Osteoblast (primary cell): ENCODE measurements around the gene CNTNAP5. TPM values are rescaled to one million over a fixed set of nuclear protein-coding genes. Genes with fewer than 3 reads are reported as not detected.

Experiments
- DNase-seq: peaks from one replicate; pipeline ENCODE4 v3.0.0; 2011; ENCODE audit warnings: low spot score, mixed read lengths; ENCODE audit not compliant: insufficient read length; ENCODE audit errors: missing footprints
- H2AFZ ChIP-seq: 2 replicates; pipeline ENCODE4 v1.6.0; 2011; ENCODE audit warnings: mild to moderate bottlenecking, low read length
- H3K27ac ChIP-seq: 2 replicates; pipeline ENCODE4 v1.5.1; 2011; ENCODE audit warnings: mild to moderate bottlenecking, low read depth, low read length, moderate library complexity
- H3K27me3 ChIP-seq: 2 replicates; pipeline ENCODE4 v1.6.0; 2012; ENCODE audit warnings: mild to moderate bottlenecking, control low read depth, inconsistent platforms, low read length, moderate library complexity; ENCODE audit not compliant: insufficient read depth
- H3K36me3 ChIP-seq: 2 replicates; pipeline ENCODE4 v1.5.1; 2011; ENCODE audit warnings: mild to moderate bottlenecking, low read length, control low read depth, moderate library complexity; ENCODE audit not compliant: insufficient read depth
- H3K4me1 ChIP-seq: 2 replicates; pipeline ENCODE4 v1.5.1; 2011; ENCODE audit warnings: mild to moderate bottlenecking, low read length, control low read depth, moderate library complexity; ENCODE audit not compliant: insufficient read depth
- H3K4me2 ChIP-seq: 2 replicates; pipeline ENCODE4 v1.6.0; 2011; ENCODE audit warnings: mild to moderate bottlenecking, low read length; ENCODE audit not compliant: insufficient read depth
- H3K4me3 ChIP-seq: fragments of 200-600 bp; sonication (generic); 3 replicates; pipeline ENCODE4 v1.5.1; 2012; ENCODE audit warnings: mild to moderate bottlenecking, low read length, inconsistent platforms; ENCODE audit not compliant: insufficient read depth
- H3K79me2 ChIP-seq: 2 replicates; pipeline ENCODE4 v1.6.0; 2012; ENCODE audit warnings: mild to moderate bottlenecking, low read length, control low read depth, inconsistent platforms; ENCODE audit not compliant: insufficient read depth
- H3K9me3 ChIP-seq: 2 replicates; pipeline ENCODE4 v1.5.1; 2011; ENCODE audit warnings: low read depth, low read length, control low read depth
- H4K20me1 ChIP-seq: 2 replicates; pipeline ENCODE4 v1.6.0; 2012; ENCODE audit warnings: mild to moderate bottlenecking, low read length, control low read depth; ENCODE audit not compliant: insufficient read depth
- CTCF ChIP-seq: IDR thresholded peaks from 2 replicates; pipeline ENCODE4 v1.5.1; 2011; ENCODE audit warnings: mild to moderate bottlenecking, low read depth, low read length, moderate library complexity; ENCODE audit errors: extremely low read depth
- total RNA-seq: library from RNA; depleted of rRNA; stranded (reverse); fragments of >200 nt; gene quantifications from 2 replicates; pipeline ENCODE4 v1.2.3, GENCODE V29; 2012

CNTNAP5 gene
- total RNA-seq, 1 donor: not detected

DNA sequence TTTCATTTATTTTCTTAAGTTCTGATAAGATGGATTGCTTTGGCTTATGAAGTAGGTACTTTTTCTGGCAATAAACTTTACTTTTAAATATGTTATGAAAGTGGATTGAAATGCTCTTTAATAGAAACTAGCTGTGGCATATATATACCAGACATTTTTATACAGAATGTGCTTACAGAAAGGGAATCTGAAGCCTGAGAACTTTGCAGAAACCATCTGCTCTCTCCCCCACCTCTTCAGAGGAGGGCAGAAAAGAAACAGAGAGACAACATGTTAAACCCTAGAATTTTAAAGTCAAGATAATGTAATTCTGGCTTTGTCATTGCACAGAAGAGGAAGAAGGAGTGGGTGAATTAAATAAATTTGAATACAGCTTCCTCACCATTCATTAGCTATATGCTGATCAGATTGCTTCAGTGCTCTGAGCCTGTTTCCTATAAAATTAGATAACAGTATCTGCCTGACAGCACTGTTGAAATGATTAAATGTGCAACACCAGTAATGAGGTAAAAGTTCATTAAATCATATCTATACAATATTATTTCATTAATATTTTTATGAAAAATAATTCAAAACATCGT is 247.3 kb downstream of the CNTNAP5 start:
- no peak overlapping the region for H3K4me3 ChIP-seq
- H3K4me2 ChIP-seq: no peak overlapping the region
- H3K27ac ChIP-seq: no peak overlapping the region
- H3K4me1 ChIP-seq: no peaks in the 10 kb centered on the region
- no peaks in the 10 kb centered on the region for H3K36me3 ChIP-seq
- H3K9me3 ChIP-seq: no peaks in the 10 kb centered on the region
- DNase-seq: no peak
- no peaks in the 10 kb centered on the region for H4K20me1 ChIP-seq
- TF ChIP-seq CTCF: no peak
- no peaks in the 10 kb centered on the region for H3K79me2 ChIP-seq
- H3K27me3 ChIP-seq: no peaks in the 10 kb centered on the region
- no peak overlapping the region for H2AFZ ChIP-seq

- H4K20me1 ChIP-seq: no peaks in the 10 kb centered on the region
- no peak for TF ChIP-seq CTCF
- H3K4me2 ChIP-seq: no peak overlapping the region
- no peak overlapping the region for H2AFZ ChIP-seq
- no peaks in the 10 kb centered on the region for H3K79me2 ChIP-seq
- H3K27me3 ChIP-seq: no peaks in the 10 kb centered on the region
- H3K4me3 ChIP-seq: no peak overlapping the region
- no peak for DNase-seq
- H3K27ac ChIP-seq: no peak overlapping the region
- H3K9me3 ChIP-seq: no peaks in the 10 kb centered on the region
- H3K4me1 ChIP-seq: no peaks in the 10 kb centered on the region
- no peaks in the 10 kb centered on the region for H3K36me3 ChIP-seq
These were observed 256.5 kb downstream of the CNTNAP5 start for GRCh38 chr2:124281541-124281940.

DNA sequence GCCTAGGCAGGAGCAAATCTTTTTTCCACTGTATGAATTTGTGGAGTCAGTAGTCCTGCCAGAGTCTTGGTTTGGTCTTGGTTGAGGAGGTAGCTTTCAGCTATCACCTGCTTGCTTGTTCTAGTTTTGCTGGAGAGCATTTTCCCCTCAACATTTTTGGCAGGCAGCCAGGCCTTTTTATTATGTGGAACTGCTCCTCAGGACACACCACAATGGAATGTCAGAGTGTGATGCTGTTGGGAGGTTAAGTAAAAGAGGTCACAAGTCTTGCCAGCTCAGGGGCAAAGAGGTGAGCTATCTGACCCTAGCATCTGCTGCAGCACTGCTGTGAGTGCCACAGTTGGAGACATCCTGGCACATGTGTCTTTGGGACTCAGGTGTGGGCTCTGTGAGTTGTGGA is 258.0 kb downstream of the CNTNAP5 start:
- DNase-seq: no peak
- Histone ChIP-seq H2AFZ (no peak overlapping the region), H3K27ac (no peak overlapping the region), H3K79me2 (no peaks in the 10 kb centered on the region), H3K36me3 (no peaks in the 10 kb centered on the region), H3K9me3 (no peaks in the 10 kb centered on the region), H3K4me3 (no peak overlapping the region), H4K20me1 (no peaks in the 10 kb centered on the region), H3K4me2 (no peak overlapping the region), H3K4me1 (no peaks in the 10 kb centered on the region), H3K27me3 (no peaks in the 10 kb centered on the region)
- no peak for TF ChIP-seq CTCF

DNA sequence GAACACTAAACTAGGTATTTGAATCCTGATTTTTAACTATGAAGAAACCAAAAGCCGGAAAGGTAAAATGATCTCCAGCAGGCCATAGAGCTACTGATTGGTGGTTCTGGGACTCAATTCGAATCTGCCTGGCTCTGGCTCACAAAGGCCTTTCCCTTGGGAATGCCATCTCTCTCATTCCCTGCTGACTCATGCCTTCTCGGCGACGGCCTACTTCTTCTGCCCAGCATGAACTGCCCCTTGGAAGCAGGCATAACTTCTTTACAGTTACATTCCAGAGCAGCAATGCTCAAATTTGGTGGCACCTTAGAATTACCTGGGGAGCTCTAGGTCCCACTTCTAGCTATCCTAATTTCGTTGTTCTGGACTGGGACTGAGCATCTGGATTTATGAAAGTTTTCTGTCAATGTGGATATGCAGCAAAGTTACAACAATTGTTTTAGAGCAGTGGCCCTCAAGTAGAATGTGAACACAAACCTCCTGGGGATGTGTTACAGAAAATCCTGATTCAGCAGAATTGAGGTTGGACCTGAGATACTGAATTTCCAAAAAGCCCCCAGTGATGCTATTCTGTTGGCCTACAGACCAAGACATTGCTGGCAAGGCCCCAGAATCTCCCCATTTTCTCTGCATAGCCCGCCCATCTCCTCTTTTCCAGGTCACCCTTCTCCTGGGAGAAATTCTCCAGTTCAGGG is 261.1 kb downstream of the CNTNAP5 start:
- Histone ChIP-seq H3K79me2 (no peaks in the 10 kb centered on the region), H3K4me1 (no peaks in the 10 kb centered on the region), H2AFZ (no peak overlapping the region), H4K20me1 (no peaks in the 10 kb centered on the region), H3K4me3 (no peak overlapping the region), H3K36me3 (no peaks in the 10 kb centered on the region), H3K27ac (no peak overlapping the region), H3K4me2 (no peak overlapping the region), H3K27me3 (no peaks in the 10 kb centered on the region), H3K9me3 (no peaks in the 10 kb centered on the region)
- no peak for TF ChIP-seq CTCF
- DNase-seq: no peak
